Activated CD4-positive, alpha-beta memory T cell treated with anti-CD3 and anti-CD28 coated beads, Interleukin-2, amount 10 ng/mL, durations not matched to agents 7 days and 5 days (primary cell): ENCODE measurements around the gene TNFRSF13B. TPM values are rescaled to one million over a fixed set of nuclear protein-coding genes. Genes with fewer than 3 reads are reported as not detected.
A peak's percentile ranks its signal among the peaks of the same experiment; 100 is the strongest.
"Not testable (repeated sequence)": the region's sequence is repeated elsewhere in the genome, so short reads cannot be mapped to it uniquely, and the experiment has no call there.

Experiments
- CTCF ChIA-PET: fragments of 350-600 bp; sonication (Branson Sonifier 250); formaldehyde crosslinking; loops from one replicate; lab custom pipeline; 2021; ENCODE audit warnings: antibody characterized with exemption, inconsistent platforms; lab: Charles Lee
- POLR2A ChIA-PET: fragments of 350-600 bp; sonication (Branson Sonifier 250); formaldehyde crosslinking; loops from one replicate; lab custom pipeline; 2021; ENCODE audit warnings: antibody characterized with exemption; lab: Charles Lee
- DNase-seq: peaks from one replicate; pipeline ENCODE4 v3.0.0-alpha.2; 2020
- H3K27ac Mint-ChIP-seq: one replicate; pipeline ENCODE4 v1.8.0; 2021; ENCODE audit warnings: mild to moderate bottlenecking, mixed read lengths
- H3K27me3 Mint-ChIP-seq: one replicate; pipeline ENCODE4 v1.8.0; 2021; ENCODE audit warnings: mixed read lengths
- H3K36me3 Mint-ChIP-seq: one replicate; pipeline ENCODE4 v1.8.0; 2021; ENCODE audit warnings: low read depth, mixed read lengths
- H3K4me1 Mint-ChIP-seq: one replicate; pipeline ENCODE4 v1.8.0; 2021; ENCODE audit warnings: mixed read lengths
- H3K4me3 Mint-ChIP-seq: one replicate; pipeline ENCODE4 v1.8.0; 2021; ENCODE audit warnings: mild to moderate bottlenecking, mixed read lengths
- H3K9me3 Mint-ChIP-seq: one replicate; pipeline ENCODE4 v1.8.0; 2021; ENCODE audit warnings: mixed read lengths
- total RNA-seq, 2 experiments: library from RNA; stranded (reverse); gene quantifications; one replicate each; pipeline ENCODE4 v1.2.3, GENCODE V29; 2021

Gene TNFRSF13B
- total RNA-seq, 2 experiments from 2014 or later: not detected

DNA sequence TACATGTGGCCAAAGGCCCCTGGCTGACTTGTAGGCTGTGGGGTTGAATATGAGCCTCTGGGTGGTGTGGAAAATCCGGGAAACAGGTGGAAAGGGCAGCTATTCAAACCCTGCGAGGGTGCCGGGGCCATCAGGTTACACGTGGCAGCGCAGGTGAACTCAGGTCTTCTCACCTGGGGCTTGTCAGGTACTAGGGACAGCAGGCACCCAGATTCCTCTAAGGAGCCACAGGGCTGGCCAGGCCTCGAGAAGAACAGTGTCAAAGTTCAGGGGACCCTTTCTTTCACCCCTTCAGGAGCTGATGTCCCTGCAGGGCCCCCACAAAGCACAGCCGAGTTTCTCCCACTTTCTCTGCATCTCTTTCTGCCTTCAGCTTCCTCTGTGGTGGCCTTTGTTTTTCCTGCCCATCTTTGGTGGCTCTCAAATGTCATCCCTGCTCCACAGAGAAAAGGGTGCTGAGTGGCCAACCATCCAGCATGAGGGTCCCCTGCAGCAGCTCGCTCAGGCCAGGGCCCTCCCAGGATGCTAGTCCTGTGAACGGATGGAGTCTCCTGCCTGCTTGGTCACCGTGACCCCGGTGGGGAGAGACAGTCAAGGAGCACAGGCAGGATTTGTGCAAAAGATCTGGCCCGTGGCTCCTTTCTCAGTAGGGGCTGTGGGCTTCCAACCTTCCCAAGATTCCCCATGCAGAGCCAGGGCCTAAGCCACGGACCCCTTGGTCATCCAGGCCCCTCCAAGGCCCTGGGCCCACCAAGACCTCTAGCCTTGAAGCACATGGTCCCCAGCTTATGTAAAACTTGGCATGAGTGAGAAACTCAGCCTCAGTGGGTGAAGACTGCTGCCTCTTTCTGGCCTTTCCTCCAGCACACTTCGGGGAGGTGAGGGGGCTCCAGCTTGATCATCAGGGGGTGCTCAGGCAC lies 42.2 kb upstream of the TNFRSF13B start:
- H3K36me3 Mint-ChIP-seq, H3K27ac Mint-ChIP-seq, POLR2A ChIA-PET, H3K9me3 Mint-ChIP-seq, H3K4me3 Mint-ChIP-seq, DNase-seq, CTCF ChIA-PET, H3K27me3 Mint-ChIP-seq: not testable (repeated sequence)
- H3K4me1 Mint-ChIP-seq: peaks cover 29% of the 10 kb centered on the region

GRCh38 chr17:17011043-17011907 lies 39.4 kb upstream of the TNFRSF13B start:
- POLR2A ChIA-PET, H3K36me3 Mint-ChIP-seq, H3K9me3 Mint-ChIP-seq, CTCF ChIA-PET, DNase-seq, H3K4me3 Mint-ChIP-seq, H3K27ac Mint-ChIP-seq, H3K27me3 Mint-ChIP-seq: not testable (repeated sequence)
- peaks cover 11% of the 10 kb centered on the region for H3K4me1 Mint-ChIP-seq

GRCh38 chr17:17010545-17011034 lies 38.7 kb upstream of the TNFRSF13B start:
- H3K4me3 Mint-ChIP-seq, H3K4me1 Mint-ChIP-seq, DNase-seq, POLR2A ChIA-PET, H3K36me3 Mint-ChIP-seq, H3K9me3 Mint-ChIP-seq, CTCF ChIA-PET, H3K27me3 Mint-ChIP-seq, H3K27ac Mint-ChIP-seq: not testable (repeated sequence)

GRCh38 chr17:17009972-17010371 lies 38.1 kb upstream of the TNFRSF13B start:
- H3K27me3 Mint-ChIP-seq, H3K4me1 Mint-ChIP-seq, H3K36me3 Mint-ChIP-seq, H3K27ac Mint-ChIP-seq, POLR2A ChIA-PET, CTCF ChIA-PET, H3K9me3 Mint-ChIP-seq, H3K4me3 Mint-ChIP-seq, DNase-seq: not testable (repeated sequence)

DNA sequence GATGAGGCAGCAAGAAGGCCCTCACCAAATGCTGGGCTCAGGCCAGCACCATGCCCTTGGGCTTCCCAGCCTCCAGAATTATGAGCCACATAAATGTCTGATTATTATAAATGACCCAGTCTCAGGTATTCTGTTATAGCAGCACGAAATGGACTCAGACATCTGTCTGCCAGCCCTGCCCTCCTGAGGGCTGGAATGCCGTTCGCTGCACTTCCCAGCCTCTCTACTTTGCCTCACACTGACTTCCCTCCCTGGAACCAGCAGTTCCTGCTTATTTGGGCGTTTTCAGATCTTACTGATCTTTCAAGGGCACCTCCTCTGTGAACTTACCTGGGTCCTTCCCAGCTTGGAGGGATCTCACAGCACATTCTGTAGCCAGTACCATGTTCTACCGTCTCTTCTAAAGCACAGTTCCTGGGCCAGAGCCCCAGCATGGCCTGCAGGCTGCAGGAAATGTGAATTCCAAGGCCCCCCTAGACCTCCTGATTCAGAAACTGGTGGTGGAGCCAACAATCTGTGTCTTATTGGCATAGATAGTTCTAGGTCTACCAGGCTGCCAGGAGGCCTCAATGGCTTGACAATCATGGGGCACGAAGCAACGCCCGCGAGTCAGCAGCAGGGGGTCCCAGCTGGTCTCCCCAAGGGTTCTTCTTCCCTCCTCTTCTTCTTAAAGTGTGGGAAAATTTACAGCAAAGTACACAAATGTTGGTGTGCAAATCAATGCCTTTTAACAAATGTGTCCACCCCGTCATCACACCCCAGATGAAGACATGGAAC lies 36.9 kb upstream of the TNFRSF13B start:
- H3K27ac Mint-ChIP-seq, H3K4me1 Mint-ChIP-seq, H3K9me3 Mint-ChIP-seq, POLR2A ChIA-PET, H3K27me3 Mint-ChIP-seq, DNase-seq, CTCF ChIA-PET, H3K4me3 Mint-ChIP-seq, H3K36me3 Mint-ChIP-seq: not testable (repeated sequence)

- POLR2A ChIA-PET, H3K9me3 Mint-ChIP-seq, H3K4me3 Mint-ChIP-seq, H3K36me3 Mint-ChIP-seq, CTCF ChIA-PET, H3K4me1 Mint-ChIP-seq, H3K27me3 Mint-ChIP-seq, H3K27ac Mint-ChIP-seq, DNase-seq: not testable (repeated sequence)
These were observed 36.0 kb upstream of the TNFRSF13B start for GRCh38 chr17:17007891-17008290.

- H3K4me3 Mint-ChIP-seq, H3K27ac Mint-ChIP-seq, H3K4me1 Mint-ChIP-seq, H3K9me3 Mint-ChIP-seq, H3K27me3 Mint-ChIP-seq, H3K36me3 Mint-ChIP-seq, DNase-seq, CTCF ChIA-PET: not testable (repeated sequence)
- POLR2A ChIA-PET: interaction anchor here (1.4 kb wide), 1 partner anchor 24 kb away, joined by 3 read pairs; no protein-coding TSS in a partner anchor
These were observed 33.2 kb upstream of the TNFRSF13B start for GRCh38 chr17:17004997-17005614.

DNA sequence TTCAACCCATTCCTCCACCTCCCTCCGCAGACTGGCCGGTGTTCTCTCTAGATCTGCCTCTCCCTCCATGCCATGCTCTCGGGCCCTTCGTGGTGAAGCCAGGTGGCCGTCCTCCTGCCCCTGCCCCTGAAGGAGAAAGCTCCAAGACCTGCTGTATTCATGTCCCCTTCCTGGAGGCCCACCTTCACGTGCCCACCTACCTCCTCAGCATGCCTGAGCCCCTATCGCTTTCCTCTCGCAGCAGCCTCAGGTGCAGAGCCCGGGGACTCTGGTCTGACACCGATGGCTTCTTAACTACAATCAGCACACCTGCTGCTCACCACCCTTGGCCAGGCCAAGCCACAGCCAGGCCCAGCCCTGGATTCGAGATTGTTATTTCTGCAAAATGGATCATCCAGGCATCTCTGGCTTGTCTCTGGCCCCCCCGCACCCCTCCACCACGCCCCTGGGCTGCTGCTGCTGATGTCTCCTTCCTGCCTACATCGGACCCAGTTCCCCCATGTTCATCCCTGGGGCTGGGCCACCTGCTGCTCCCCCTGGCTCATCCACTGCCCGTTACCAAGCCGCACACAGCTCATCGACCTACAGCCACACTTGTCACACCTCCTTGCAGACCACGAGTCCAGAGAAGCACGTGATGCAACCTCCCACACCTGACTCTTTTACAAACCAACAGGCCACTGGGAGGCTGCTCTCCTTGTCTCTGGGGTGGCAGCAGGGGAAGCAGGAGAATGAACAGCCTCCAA lies 32.5 kb upstream of the TNFRSF13B start:
- H3K27ac Mint-ChIP-seq: no peak overlapping the region
- peaks cover 3% of the 10 kb centered on the region for H3K27me3 Mint-ChIP-seq
- POLR2A ChIA-PET: no interaction called here
- no peak for DNase-seq
- H3K36me3 Mint-ChIP-seq: no peaks in the 10 kb centered on the region
- no peaks in the 10 kb centered on the region for H3K9me3 Mint-ChIP-seq
- H3K4me3 Mint-ChIP-seq: no peak overlapping the region
- H3K4me1 Mint-ChIP-seq: peaks cover 2% of the 10 kb centered on the region
- CTCF ChIA-PET: no interaction called here

GRCh38 chr17:17002731-17003715 lies 31.1 kb upstream of the TNFRSF13B start:
- DNase-seq, H3K4me1 Mint-ChIP-seq, H3K27me3 Mint-ChIP-seq, H3K9me3 Mint-ChIP-seq, H3K27ac Mint-ChIP-seq, H3K4me3 Mint-ChIP-seq, POLR2A ChIA-PET, CTCF ChIA-PET, H3K36me3 Mint-ChIP-seq: not testable (repeated sequence)

DNA sequence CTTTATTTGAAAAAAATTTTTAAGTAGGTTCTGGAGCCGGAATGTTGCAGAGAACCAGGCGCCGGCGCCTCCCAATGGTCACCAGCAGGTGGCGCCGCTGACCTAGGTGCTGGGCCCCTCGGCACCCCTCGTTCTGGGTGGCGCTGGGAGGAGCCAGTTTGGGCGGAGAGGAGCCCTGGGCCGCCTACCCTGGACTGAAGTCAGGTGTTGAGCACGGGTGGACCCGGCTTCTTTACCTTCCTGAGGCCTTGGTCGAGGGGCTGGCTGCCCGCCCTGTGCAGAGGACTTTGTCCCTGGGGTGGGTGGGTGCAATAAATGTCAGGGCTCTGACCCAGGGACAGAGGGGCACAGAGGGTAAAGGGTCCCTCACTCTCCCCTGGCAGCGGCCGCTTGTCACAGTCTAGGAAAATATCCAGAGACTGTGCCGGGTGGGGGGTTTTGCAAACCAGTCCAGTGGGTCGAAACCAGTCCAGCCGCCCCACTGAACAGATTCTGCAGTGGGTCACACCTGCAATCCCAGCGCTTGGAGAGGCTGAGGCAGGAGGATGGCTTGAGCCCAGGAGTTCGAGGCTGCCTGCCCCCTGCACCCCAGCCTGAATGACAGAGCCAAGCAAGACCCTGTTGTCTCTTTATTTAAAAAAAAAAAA lies 30.1 kb upstream of the TNFRSF13B start:
- H3K9me3 Mint-ChIP-seq: no peaks in the 10 kb centered on the region
- no peak overlapping the region for H3K27ac Mint-ChIP-seq
- H3K36me3 Mint-ChIP-seq: no peaks in the 10 kb centered on the region
- no peak overlapping the region for H3K4me3 Mint-ChIP-seq
- CTCF ChIA-PET: no interaction called here
- peak; percentile 81 for DNase-seq
- POLR2A ChIA-PET: no interaction called here
- peaks cover 2% of the 10 kb centered on the region for H3K4me1 Mint-ChIP-seq
- peaks cover 3% of the 10 kb centered on the region for H3K27me3 Mint-ChIP-seq
